HepG2 (cell line): Measurements from ENCODE around the gene GNPAT. TPM values are rescaled to one million over a fixed set of nuclear protein-coding genes. Genes with fewer than 3 reads are reported as not detected.

Experiments used
- BCL6 ChIP-seq: IDR thresholded peaks from 2 replicates; pipeline ENCODE4 v1.6.1; 2016; ENCODE audit warnings: missing genetic modification reagents, missing compliant biosample characterization
- BRCA1 ChIP-seq: sonication (generic); formaldehyde crosslinking; IDR thresholded peaks from 2 replicates; pipeline ENCODE4 v1.4.0; 2020; ENCODE audit warnings: missing genetic modification reagents
- ESRRA ChIP-seq: sonication (generic); formaldehyde crosslinking; IDR thresholded peaks from 2 replicates; pipeline ENCODE4 v1.5.1; 2020; ENCODE audit warnings: mild to moderate bottlenecking, low read depth, missing genetic modification reagents
- FOXK2 ChIP-seq: fragments of 450-650 bp; IDR thresholded peaks from 2 replicates; pipeline ENCODE4 v1.6.1; 2016
- FOXM1 ChIP-seq: sonication (generic); formaldehyde crosslinking; IDR thresholded peaks from 2 replicates; pipeline ENCODE4 v1.5.0; 2020; ENCODE audit warnings: missing genetic modification reagents
- HNRNPK ChIP-seq: fragments of 200-400 bp; formaldehyde crosslinking; IDR thresholded peaks from 2 replicates; pipeline ENCODE4 v1.6.1; 2018; ENCODE audit warnings: low read length, low read depth, moderate library complexity, mild to moderate bottlenecking; ENCODE audit not compliant: poor library complexity, severe bottlenecking
- RBM22 ChIP-seq: fragments of 200-400 bp; formaldehyde crosslinking; optimal IDR thresholded peaks from 2 replicates; pipeline ENCODE3; 2017; ENCODE audit warnings: mild to moderate bottlenecking, low read length, moderate library complexity
- RFX1 ChIP-seq: fragments of 450-650 bp; IDR thresholded peaks from 2 replicates; pipeline ENCODE4 v1.6.1; 2017
- SIN3B ChIP-seq: fragments of 150-350 bp; IDR thresholded peaks from 2 replicates; pipeline ENCODE4 v1.6.1; 2014; ENCODE audit warnings: low read length
- SIX1 ChIP-seq: sonication (generic); formaldehyde crosslinking; IDR thresholded peaks from 2 replicates; pipeline ENCODE4 v1.4.0; 2020; ENCODE audit warnings: missing genetic modification reagents, borderline replicate concordance
- TOPORS ChIP-seq: sonication (generic); formaldehyde crosslinking; IDR thresholded peaks from 2 replicates; pipeline ENCODE4 v1.8.0; 2023; ENCODE audit warnings: mild to moderate bottlenecking, missing genetic modification reagents
- XBP1 ChIP-seq: sonication (generic); formaldehyde crosslinking; IDR thresholded peaks from 2 replicates; pipeline ENCODE4 v1.5.0; 2020; ENCODE audit warnings: missing genetic modification reagents
- ZBTB38 ChIP-seq: sonication (generic); formaldehyde crosslinking; IDR thresholded peaks from 2 replicates; pipeline ENCODE4 v1.5.1; 2020; ENCODE audit warnings: mild to moderate bottlenecking, missing genetic modification reagents
- ZNF550 ChIP-seq: sonication (generic); formaldehyde crosslinking; IDR thresholded peaks from 2 replicates; pipeline ENCODE4 v1.4.0; 2020; ENCODE audit warnings: mild to moderate bottlenecking, missing genetic modification reagents, borderline replicate concordance
- ZNF720 ChIP-seq: sonication (generic); formaldehyde crosslinking; IDR thresholded peaks from 2 replicates; pipeline ENCODE4 v1.4.0; 2020; ENCODE audit warnings: missing genetic modification reagents
- ZNF839 ChIP-seq: sonication (generic); formaldehyde crosslinking; IDR thresholded peaks from 2 replicates; pipeline ENCODE4 v1.4.0; 2020; ENCODE audit warnings: missing genetic modification reagents, mild to moderate bottlenecking, borderline replicate concordance
- polyA plus RNA-seq, 8 experiments: library from polyadenylated mRNA; depleted of rRNA in 3 of 8; stranded (reverse) in 7 of 8; unstranded in 1 of 8; fragments of >200 nt; fragmentation: Illumina TruSeq in 4 of 8; extraction: Trizol in 4 of 8; gene quantifications; 2 replicates each; pipeline versions ENCODE4 v1.2.1 to v1.2.3, GENCODE V29; 2011 to 2016; ENCODE audit warnings: low read depth in 4 of 8, missing spikeins in 1 of 8, mixed read lengths in 1 of 8; ENCODE audit not compliant: insufficient read depth in 1 of 8
- total RNA-seq, 5 experiments: library from RNA; depleted of rRNA; stranded (reverse); fragments of >200 nt; fragmentation: Illumina TruSeq; extraction: Trizol; gene quantifications; 2 replicates each; pipeline ENCODE4 v1.2.3, GENCODE V29; 2016; ENCODE audit warnings: low read depth in 1 of 5
- TF ChIP-seq, protein P1 (sequence below): sonication (generic); formaldehyde crosslinking; IDR thresholded peaks from 2 replicates; pipeline ENCODE4 v1.4.0; 2020; ENCODE audit warnings: low read depth, mild to moderate bottlenecking, missing genetic modification reagents
- TF ChIP-seq, protein P2 (sequence below): sonication (generic); formaldehyde crosslinking; IDR thresholded peaks from one replicate; pipeline ENCODE4 v1.5.1; 2020; ENCODE audit warnings: mild to moderate bottlenecking, missing genetic modification reagents; ENCODE audit errors: not compliant biosample characterization
- TF ChIP-seq, protein P3 (sequence below): sonication (generic); formaldehyde crosslinking; IDR thresholded peaks from 2 replicates; pipeline ENCODE4 v1.5.0; 2020; ENCODE audit warnings: missing genetic modification reagents, mild to moderate bottlenecking, borderline replicate concordance

GNPAT gene
- total and polyA plus RNA-seq, 2 of the 13 experiments (the other 11 are each of a cell fraction or from before 2014, with no cell fraction given), result 58.3 to 114 TPM

DNA sequence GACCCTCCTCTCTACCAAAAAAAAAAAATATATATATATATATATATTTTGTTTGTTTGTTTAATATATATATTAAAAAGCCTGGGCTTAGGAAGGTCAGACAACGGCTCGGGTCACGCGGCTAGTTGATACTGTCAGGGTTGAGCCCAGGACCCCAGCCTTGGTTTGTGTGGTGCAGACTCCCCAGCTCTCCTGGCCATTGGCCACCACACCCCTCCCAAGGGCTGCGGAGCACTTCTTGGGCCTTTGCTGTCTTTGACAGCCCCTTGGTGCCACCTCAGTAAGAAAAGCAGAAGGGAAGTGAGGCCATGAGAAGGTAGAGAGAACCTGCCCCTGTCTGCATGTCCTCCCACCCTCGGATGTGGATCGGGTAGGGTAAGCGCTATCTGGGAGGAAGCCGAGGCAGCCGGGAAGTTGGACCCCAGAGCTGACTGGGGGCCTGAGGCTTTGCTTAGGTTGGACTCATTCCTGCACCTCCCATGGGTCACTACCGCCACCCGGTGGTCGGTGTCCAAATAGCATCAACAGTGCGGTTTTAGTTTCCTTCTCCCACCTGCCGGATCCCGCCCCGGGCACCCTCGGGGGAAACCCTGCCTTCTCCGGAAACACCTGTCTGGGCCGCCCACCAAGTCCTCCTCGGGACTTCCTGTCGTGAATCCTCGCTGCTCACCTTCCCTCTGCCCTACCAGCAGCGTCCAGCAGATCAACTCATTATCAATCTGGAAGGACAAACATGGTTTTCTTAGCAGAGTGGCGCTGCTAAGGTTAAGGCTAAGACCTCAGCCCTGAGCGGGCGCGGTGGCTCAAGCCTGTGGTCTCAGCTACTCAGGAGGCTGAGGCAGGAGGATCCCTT is 29.8 kb upstream of the GNPAT start (continued):
- TF ChIP-seq, protein P1, sequence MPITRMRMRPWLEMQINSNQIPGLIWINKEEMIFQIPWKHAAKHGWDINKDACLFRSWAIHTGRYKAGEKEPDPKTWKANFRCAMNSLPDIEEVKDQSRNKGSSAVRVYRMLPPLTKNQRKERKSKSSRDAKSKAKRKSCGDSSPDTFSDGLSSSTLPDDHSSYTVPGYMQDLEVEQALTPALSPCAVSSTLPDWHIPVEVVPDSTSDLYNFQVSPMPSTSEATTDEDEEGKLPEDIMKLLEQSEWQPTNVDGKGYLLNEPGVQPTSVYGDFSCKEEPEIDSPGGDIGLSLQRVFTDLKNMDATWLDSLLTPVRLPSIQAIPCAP, result no peak
- TF ChIP-seq RBM22, result no peak
- TF ChIP-seq RFX1, result no peak
- no peak for TF ChIP-seq XBP1 (CRISPR knock-in tag)
- no peak for TF ChIP-seq FOXK2
- no peak for TF ChIP-seq ZNF720 (CRISPR knock-in tag)
- TF ChIP-seq, protein P2, sequence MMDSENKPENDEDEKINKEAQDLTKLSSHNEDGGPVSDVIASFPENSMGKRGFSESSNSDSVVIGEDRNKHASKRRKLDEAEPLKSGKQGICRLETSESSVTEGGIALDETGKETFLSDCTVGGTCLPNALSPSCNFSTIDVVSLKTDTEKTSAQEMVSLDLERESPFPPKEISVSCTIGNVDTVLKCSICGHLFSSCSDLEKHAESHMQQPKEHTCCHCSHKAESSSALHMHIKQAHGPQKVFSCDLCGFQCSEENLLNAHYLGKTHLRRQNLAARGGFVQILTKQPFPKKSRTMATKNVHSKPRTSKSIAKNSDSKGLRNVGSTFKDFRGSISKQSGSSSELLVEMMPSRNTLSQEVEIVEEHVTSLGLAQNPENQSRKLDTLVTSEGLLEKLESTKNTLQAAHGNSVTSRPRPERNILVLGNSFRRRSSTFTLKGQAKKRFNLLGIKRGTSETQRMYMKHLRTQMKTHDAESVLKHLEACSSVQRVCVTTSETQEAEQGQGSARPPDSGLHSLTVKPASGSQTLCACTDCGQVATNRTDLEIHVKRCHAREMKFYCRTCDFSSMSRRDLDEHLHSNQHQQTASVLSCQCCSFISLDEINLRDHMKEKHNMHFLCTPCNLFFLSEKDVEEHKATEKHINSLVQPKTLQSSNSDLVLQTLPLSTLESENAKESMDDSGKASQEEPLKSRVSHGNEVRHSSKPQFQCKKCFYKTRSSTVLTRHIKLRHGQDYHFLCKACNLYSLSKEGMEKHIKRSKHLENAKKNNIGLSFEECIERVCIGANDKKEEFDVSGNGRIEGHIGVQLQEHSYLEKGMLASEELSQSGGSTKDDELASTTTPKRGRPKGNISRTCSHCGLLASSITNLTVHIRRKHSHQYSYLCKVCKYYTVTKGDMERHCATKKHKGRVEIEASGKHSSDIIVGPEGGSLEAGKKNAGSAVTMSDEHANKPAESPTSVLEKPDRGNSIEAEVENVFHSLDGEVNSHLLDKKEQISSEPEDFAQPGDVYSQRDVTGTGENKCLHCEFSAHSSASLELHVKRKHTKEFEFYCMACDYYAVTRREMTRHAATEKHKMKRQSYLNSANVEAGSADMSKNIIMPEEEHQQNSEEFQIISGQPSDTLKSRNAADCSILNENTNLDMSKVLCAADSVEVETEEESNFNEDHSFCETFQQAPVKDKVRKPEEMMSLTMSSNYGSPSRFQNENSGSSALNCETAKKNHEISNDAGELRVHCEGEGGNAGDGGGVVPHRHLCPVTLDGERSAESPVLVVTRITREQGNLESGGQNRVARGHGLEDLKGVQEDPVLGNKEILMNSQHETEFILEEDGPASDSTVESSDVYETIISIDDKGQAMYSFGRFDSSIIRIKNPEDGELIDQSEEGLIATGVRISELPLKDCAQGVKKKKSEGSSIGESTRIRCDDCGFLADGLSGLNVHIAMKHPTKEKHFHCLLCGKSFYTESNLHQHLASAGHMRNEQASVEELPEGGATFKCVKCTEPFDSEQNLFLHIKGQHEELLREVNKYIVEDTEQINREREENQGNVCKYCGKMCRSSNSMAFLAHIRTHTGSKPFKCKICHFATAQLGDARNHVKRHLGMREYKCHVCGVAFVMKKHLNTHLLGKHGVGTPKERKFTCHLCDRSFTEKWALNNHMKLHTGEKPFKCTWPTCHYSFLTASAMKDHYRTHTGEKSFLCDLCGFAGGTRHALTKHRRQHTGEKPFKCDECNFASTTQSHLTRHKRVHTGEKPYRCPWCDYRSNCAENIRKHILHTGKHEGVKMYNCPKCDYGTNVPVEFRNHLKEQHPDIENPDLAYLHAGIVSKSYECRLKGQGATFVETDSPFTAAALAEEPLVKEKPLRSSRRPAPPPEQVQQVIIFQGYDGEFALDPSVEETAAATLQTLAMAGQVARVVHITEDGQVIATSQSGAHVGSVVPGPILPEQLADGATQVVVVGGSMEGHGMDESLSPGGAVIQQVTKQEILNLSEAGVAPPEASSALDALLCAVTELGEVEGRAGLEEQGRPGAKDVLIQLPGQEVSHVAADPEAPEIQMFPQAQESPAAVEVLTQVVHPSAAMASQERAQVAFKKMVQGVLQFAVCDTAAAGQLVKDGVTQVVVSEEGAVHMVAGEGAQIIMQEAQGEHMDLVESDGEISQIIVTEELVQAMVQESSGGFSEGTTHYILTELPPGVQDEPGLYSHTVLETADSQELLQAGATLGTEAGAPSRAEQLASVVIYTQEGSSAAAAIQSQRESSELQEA (CRISPR knock-in tag), result peak; percentile 57
- TF ChIP-seq, protein P3, sequence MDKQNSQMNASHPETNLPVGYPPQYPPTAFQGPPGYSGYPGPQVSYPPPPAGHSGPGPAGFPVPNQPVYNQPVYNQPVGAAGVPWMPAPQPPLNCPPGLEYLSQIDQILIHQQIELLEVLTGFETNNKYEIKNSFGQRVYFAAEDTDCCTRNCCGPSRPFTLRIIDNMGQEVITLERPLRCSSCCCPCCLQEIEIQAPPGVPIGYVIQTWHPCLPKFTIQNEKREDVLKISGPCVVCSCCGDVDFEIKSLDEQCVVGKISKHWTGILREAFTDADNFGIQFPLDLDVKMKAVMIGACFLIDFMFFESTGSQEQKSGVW, result no peak
- TF ChIP-seq ESRRA (CRISPR knock-in tag), result no peak
- no peak for TF ChIP-seq ZNF839 (CRISPR knock-in tag)
- TF ChIP-seq ZNF550 (CRISPR knock-in tag), result no peak
- TF ChIP-seq HNRNPK, result no peak
- TF ChIP-seq ZBTB38 (CRISPR knock-in tag), result peak; percentile 77
- no peak for TF ChIP-seq SIN3B
- no peak for TF ChIP-seq FOXM1 (CRISPR knock-in tag)
- no peak; the same call in 1 of the 2 replicates for TF ChIP-seq SIX1 (CRISPR knock-in tag)
- no peak for TF ChIP-seq TOPORS (CRISPR knock-in tag)
- peak; percentile 45; the same call in 1 of the 2 replicates for TF ChIP-seq BCL6
- TF ChIP-seq BRCA1 (CRISPR knock-in tag), result no peak
